ENCODE measurements around the gene PIEZO1.

GRCh38 chr16:88789594-88789993 lies 4.6 kb upstream of the PIEZO1 start:
- TF ChIP-seq CTCF (IDR thresholded peaks at IDR 0.05): no peak
- TF ChIP-seq EP300 (IDR thresholded peaks at IDR 0.05): no peak
- no peak for TF ChIP-seq POLR2A (IDR thresholded peaks at IDR 0.05; ENCODE audit: low read length)
- no peak for TF ChIP-seq SMC3 (IDR thresholded peaks at IDR 0.05)
- TF ChIP-seq CEBPB (IDR thresholded peaks at IDR 0.05): no peak
- TF ChIP-seq RFX5 (IDR thresholded peaks at IDR 0.05): no peak
- TF ChIP-seq MAFK (IDR thresholded peaks at IDR 0.05; ENCODE audit: partially characterized antibody): no peak
- no peak for TF ChIP-seq NFE2L2 (conservative IDR thresholded peaks at IDR 0.05; ENCODE audit: low read length)
